GM23338 (cell line): ENCODE results near the gene TTLL5.

Experiments
- EZH2 ChIP-seq: fragments of 200-600 bp; sonication (generic); IDR thresholded peaks from one replicate; pipeline ENCODE4 v1.8.0; 2017; ENCODE audit warnings: antibody characterized with exemption, mild to moderate bottlenecking, low read depth; ENCODE audit not compliant: unreplicated experiment
- EZH2phosphoT487 ChIP-seq: fragments of 200-600 bp; sonication (generic); IDR thresholded peaks from one replicate; pipeline ENCODE4 v1.8.1; 2018; ENCODE audit warnings: antibody characterized with exemption; ENCODE audit not compliant: unreplicated experiment
- STAT1 ChIP-seq: IDR thresholded peaks from one replicate; pipeline ENCODE4 v1.6.1; 2016; ENCODE audit warnings: antibody characterized with exemption; ENCODE audit not compliant: unreplicated experiment
- TF ChIP-seq, protein P1 (sequence below), 2 experiments: fragments of 200-600 bp in 1 of 2; sonication (generic) in 1 of 2; conservative IDR thresholded peaks; 2 replicates each; pipeline versions ENCODE4 v1.5.1 to v1.6.1; 2016 to 2017; ENCODE audit warnings: antibody characterized with exemption in 2 of 2, low read depth in 2 of 2, mild to moderate bottlenecking in 2 of 2, moderate library complexity in 1 of 2
- TF ChIP-seq, protein P2 (sequence below): fragments of 250-450 bp; sonication (Bioruptor Pico); IDR thresholded peaks from 2 replicates; pipeline ENCODE4 v1.5.0; 2020; ENCODE audit warnings: mild to moderate bottlenecking, moderate library complexity
- TF ChIP-seq, protein P3 (sequence below): IDR thresholded peaks from one replicate; pipeline ENCODE4 v1.6.1; 2018; ENCODE audit warnings: antibody characterized with exemption; ENCODE audit not compliant: unreplicated experiment

DNA sequence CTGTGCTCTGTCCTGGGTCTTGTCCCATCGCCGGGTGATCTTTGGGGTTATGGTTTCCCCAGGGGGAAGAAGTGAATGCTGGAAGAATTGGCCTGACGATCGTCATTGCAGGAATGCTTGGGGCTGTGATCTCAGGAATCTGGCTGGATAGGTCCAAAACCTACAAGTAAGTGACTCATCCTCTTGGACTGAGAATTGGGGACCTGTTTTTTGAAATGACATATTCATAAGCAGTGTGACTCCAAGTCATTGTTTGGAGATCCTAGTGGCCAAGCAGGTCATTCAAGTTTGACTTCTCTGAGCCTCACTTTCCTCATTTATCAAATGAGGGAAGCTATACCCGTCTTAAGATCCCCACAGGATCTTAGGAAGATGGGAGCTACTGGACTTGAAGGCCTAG is 26.2 kb upstream of the TTLL5 start:
- TF ChIP-seq, protein P1, sequence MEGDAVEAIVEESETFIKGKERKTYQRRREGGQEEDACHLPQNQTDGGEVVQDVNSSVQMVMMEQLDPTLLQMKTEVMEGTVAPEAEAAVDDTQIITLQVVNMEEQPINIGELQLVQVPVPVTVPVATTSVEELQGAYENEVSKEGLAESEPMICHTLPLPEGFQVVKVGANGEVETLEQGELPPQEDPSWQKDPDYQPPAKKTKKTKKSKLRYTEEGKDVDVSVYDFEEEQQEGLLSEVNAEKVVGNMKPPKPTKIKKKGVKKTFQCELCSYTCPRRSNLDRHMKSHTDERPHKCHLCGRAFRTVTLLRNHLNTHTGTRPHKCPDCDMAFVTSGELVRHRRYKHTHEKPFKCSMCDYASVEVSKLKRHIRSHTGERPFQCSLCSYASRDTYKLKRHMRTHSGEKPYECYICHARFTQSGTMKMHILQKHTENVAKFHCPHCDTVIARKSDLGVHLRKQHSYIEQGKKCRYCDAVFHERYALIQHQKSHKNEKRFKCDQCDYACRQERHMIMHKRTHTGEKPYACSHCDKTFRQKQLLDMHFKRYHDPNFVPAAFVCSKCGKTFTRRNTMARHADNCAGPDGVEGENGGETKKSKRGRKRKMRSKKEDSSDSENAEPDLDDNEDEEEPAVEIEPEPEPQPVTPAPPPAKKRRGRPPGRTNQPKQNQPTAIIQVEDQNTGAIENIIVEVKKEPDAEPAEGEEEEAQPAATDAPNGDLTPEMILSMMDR (conservative IDR thresholded peaks at IDR 0.05; ENCODE audit: low read depth in 2 of 2): no peak
- no peak for TF ChIP-seq STAT1
- TF ChIP-seq, protein P2, sequence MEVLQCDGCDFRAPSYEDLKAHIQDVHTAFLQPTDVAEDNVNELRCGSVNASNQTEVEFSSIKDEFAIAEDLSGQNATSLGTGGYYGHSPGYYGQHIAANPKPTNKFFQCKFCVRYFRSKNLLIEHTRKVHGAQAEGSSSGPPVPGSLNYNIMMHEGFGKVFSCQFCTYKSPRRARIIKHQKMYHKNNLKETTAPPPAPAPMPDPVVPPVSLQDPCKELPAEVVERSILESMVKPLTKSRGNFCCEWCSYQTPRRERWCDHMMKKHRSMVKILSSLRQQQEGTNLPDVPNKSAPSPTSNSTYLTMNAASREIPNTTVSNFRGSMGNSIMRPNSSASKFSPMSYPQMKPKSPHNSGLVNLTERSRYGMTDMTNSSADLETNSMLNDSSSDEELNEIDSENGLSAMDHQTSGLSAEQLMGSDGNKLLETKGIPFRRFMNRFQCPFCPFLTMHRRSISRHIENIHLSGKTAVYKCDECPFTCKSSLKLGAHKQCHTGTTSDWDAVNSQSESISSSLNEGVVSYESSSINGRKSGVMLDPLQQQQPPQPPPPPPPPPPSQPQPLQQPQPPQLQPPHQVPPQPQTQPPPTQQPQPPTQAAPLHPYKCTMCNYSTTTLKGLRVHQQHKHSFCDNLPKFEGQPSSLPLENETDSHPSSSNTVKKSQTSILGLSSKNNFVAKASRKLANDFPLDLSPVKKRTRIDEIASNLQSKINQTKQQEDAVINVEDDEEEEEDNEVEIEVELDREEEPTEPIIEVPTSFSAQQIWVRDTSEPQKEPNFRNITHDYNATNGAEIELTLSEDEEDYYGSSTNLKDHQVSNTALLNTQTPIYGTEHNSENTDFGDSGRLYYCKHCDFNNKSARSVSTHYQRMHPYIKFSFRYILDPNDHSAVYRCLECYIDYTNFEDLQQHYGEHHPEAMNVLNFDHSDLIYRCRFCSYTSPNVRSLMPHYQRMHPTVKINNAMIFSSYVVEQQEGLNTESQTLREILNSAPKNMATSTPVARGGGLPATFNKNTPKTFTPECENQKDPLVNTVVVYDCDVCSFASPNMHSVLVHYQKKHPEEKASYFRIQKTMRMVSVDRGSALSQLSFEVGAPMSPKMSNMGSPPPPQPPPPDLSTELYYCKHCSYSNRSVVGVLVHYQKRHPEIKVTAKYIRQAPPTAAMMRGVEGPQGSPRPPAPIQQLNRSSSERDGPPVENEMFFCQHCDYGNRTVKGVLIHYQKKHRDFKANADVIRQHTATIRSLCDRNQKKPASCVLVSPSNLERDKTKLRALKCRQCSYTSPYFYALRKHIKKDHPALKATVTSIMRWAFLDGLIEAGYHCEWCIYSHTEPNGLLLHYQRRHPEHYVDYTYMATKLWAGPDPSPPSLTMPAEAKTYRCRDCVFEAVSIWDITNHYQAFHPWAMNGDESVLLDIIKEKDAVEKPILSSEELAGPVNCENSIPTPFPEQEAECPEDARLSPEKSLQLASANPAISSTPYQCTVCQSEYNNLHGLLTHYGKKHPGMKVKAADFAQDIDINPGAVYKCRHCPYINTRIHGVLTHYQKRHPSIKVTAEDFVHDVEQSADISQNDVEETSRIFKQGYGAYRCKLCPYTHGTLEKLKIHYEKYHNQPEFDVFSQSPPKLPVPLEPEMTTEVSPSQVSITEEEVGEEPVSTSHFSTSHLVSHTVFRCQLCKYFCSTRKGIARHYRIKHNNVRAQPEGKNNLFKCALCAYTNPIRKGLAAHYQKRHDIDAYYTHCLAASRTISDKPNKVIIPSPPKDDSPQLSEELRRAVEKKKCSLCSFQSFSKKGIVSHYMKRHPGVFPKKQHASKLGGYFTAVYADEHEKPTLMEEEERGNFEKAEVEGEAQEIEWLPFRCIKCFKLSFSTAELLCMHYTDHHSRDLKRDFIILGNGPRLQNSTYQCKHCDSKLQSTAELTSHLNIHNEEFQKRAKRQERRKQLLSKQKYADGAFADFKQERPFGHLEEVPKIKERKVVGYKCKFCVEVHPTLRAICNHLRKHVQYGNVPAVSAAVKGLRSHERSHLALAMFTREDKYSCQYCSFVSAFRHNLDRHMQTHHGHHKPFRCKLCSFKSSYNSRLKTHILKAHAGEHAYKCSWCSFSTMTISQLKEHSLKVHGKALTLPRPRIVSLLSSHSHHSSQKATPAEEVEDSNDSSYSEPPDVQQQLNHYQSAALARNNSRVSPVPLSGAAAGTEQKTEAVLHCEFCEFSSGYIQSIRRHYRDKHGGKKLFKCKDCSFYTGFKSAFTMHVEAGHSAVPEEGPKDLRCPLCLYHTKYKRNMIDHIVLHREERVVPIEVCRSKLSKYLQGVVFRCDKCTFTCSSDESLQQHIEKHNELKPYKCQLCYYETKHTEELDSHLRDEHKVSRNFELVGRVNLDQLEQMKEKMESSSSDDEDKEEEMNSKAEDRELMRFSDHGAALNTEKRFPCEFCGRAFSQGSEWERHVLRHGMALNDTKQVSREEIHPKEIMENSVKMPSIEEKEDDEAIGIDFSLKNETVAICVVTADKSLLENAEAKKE (CRISPR knock-in tag): no peak
- no peak for TF ChIP-seq EZH2
- no peak for TF ChIP-seq EZH2phosphoT487
- TF ChIP-seq, protein P3, sequence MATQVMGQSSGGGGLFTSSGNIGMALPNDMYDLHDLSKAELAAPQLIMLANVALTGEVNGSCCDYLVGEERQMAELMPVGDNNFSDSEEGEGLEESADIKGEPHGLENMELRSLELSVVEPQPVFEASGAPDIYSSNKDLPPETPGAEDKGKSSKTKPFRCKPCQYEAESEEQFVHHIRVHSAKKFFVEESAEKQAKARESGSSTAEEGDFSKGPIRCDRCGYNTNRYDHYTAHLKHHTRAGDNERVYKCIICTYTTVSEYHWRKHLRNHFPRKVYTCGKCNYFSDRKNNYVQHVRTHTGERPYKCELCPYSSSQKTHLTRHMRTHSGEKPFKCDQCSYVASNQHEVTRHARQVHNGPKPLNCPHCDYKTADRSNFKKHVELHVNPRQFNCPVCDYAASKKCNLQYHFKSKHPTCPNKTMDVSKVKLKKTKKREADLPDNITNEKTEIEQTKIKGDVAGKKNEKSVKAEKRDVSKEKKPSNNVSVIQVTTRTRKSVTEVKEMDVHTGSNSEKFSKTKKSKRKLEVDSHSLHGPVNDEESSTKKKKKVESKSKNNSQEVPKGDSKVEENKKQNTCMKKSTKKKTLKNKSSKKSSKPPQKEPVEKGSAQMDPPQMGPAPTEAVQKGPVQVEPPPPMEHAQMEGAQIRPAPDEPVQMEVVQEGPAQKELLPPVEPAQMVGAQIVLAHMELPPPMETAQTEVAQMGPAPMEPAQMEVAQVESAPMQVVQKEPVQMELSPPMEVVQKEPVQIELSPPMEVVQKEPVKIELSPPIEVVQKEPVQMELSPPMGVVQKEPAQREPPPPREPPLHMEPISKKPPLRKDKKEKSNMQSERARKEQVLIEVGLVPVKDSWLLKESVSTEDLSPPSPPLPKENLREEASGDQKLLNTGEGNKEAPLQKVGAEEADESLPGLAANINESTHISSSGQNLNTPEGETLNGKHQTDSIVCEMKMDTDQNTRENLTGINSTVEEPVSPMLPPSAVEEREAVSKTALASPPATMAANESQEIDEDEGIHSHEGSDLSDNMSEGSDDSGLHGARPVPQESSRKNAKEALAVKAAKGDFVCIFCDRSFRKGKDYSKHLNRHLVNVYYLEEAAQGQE: no peak
